Measurements from ENCODE around the gene TMEM161A. TPM values are rescaled to one million over a fixed set of nuclear protein-coding genes. Genes with fewer than 3 reads are reported as not detected.

The TMEM161A gene
- total and polyA plus RNA-seq, 9 of the 15 experiments (the other 6 are each of a cell fraction or from before 2014, with no cell fraction given), result 0.63 to 92.3 (median 38.9) TPM

- TF ChIP-seq MYC (IDR thresholded peaks at IDR 0.05; ENCODE audit: low read depth, low read length) (no peak), MYC (CRISPR knock-in tag; IDR thresholded peaks at IDR 0.05; ENCODE audit: borderline replicate concordance, low read depth) (no peak), CBX5 (IDR thresholded peaks at IDR 0.05; ENCODE audit: borderline replicate concordance, low read depth) (no peak), BMI1 (IDR thresholded peaks at IDR 0.05; ENCODE audit: low read length) (no peak), GABPA (tag; conservative IDR thresholded peaks at IDR 0.05; ENCODE audit: low read depth) (peak; percentile 54), MAZ (CRISPR knock-in tag; conservative IDR thresholded peaks at IDR 0.05 in 1 of 2, IDR thresholded peaks at IDR 0.05 in 1 of 2) (peak in 1 of 2 experiments; percentile 27; a peak in 1 of 4 replicates), ZNF407 (IDR thresholded peaks at IDR 0.05; ENCODE audit: low read depth) (no peak), HSF4 (CRISPR knock-in tag; IDR thresholded peaks at IDR 0.05; ENCODE audit: borderline replicate concordance) (no peak), MTA1 (IDR thresholded peaks at IDR 0.05; ENCODE audit: borderline replicate concordance) (no peak), GABPB1 (CRISPR knock-in tag; IDR thresholded peaks at IDR 0.05) (peak; percentile 84), CREB1 (IDR thresholded peaks at IDR 0.05) (no peak), CREB1 (CRISPR knock-in tag; IDR thresholded peaks at IDR 0.05) (peak; percentile 23; the same call in 1 of the 2 replicates), KDM2B (CRISPR knock-in tag; IDR thresholded peaks at IDR 0.05) (no peak), POLR2AphosphoS2 (IDR thresholded peaks at IDR 0.05; ENCODE audit: low read length) (no peak), ZNF140 (CRISPR knock-in tag; IDR thresholded peaks at IDR 0.05) (no peak), UBTF (IDR thresholded peaks at IDR 0.05; ENCODE audit: borderline replicate concordance in 1 of 2, low read depth in 2 of 2, low read length in 2 of 2) (no peak), PHF20 (IDR thresholded peaks at IDR 0.05; ENCODE audit: partially characterized antibody) (peak; percentile 59), TAF15 (IDR thresholded peaks at IDR 0.05; ENCODE audit: low read depth, low read length) (no peak)
Observed at GRCh38 chr19:19145684-19146608, 7.7 kb upstream of the TMEM161A start (continued).
